Left ventricle myocardium inferior (tissue), 1 donor: ENCODE measurements around the gene EXOC4. TPM values are rescaled to one million over a fixed set of nuclear protein-coding genes. Genes with fewer than 3 reads are reported as not detected.

ENCODE experiments used
- DNase-seq: peaks from one replicate; pipeline ENCODE4 v3.0.0-alpha.2; 2020
- H3K27ac ChIP-seq: fragments of 200-600 bp; replicated peaks from 2 replicates; pipeline ENCODE4 v1.8.0; 2021
- H3K27me3 ChIP-seq: fragments of 200-600 bp; 2 replicates; pipeline ENCODE4 v1.8.0; 2021; ENCODE audit warnings: low read depth
- H3K36me3 ChIP-seq: fragments of 200-600 bp; 2 replicates; pipeline ENCODE4 v1.8.0; 2021
- H3K4me1 ChIP-seq: fragments of 200-600 bp; 2 replicates; pipeline ENCODE4 v1.8.0; 2021
- H3K4me3 ChIP-seq: fragments of 200-600 bp; 2 replicates; pipeline ENCODE4 v1.8.0; 2021; ENCODE audit warnings: mild to moderate bottlenecking, moderate library complexity
- H3K9me3 ChIP-seq: fragments of 200-600 bp; replicated peaks from 2 replicates; pipeline ENCODE4 v1.8.0; 2021
- CTCF ChIP-seq: fragments of 200-600 bp; IDR thresholded peaks from 2 replicates; pipeline ENCODE4 v1.8.0; 2021; ENCODE audit warnings: antibody characterized with exemption, mild to moderate bottlenecking, borderline replicate concordance
- intact Hi-C: fragments of 100-400 bp; cut with micrococcal nuclease; formaldehyde crosslinking; loops from one replicate; pipeline ENCODE4 v1.11.0; 2022
- total RNA-seq: library from RNA; stranded (reverse); fragmentation: NEBNext Ultra II Directional; extraction: Animal tissue kit (Norgen Biotek cat#: 25700); gene quantifications from one replicate; pipeline ENCODE4 v1.2.1, GENCODE V29; 2021
- donor health status: DM: no; HTN: yes; CAD: no; lungs with severe emphysema.

The EXOC4 gene
- total RNA-seq, 1 donor from 2014 or later = 33.8 TPM

- H3K4me1 ChIP-seq = no peaks in the 10 kb centered on the region
- H3K27me3 ChIP-seq = no peaks in the 10 kb centered on the region
- no peak overlapping the region for H3K27ac ChIP-seq
- no peak for DNase-seq
- H3K9me3 ChIP-seq = no peaks in the 10 kb centered on the region
- no peak for TF ChIP-seq CTCF
- intact Hi-C loops = no loop called here
- no peaks in the 10 kb centered on the region for H3K36me3 ChIP-seq
- H3K4me3 ChIP-seq = no peak overlapping the region
These were observed 694.8 kb downstream of the EXOC4 start for GRCh38 chr7:133947458-133948254.

- TF ChIP-seq CTCF = no peak
These were observed 695.7 kb downstream of the EXOC4 start for GRCh38 chr7:133948588-133948987.

GRCh38 chr7:133950855-133951254, 698.0 kb downstream of the EXOC4 start:
- intact Hi-C loops = no loop called here
- no peak for DNase-seq
- H3K27me3 ChIP-seq = no peaks in the 10 kb centered on the region
- TF ChIP-seq CTCF = no peak
- H3K36me3 ChIP-seq = peaks cover 6% of the 10 kb centered on the region
- no peaks in the 10 kb centered on the region for H3K9me3 ChIP-seq
- no peak overlapping the region for H3K4me3 ChIP-seq
- no peaks in the 10 kb centered on the region for H3K4me1 ChIP-seq
- H3K27ac ChIP-seq = no peak overlapping the region

More at GRCh38 chr7:133948588-133948987, 695.7 kb downstream of the EXOC4 start:
- H3K36me3 ChIP-seq = no peaks in the 10 kb centered on the region
- no peaks in the 10 kb centered on the region for H3K4me1 ChIP-seq
- no peak for DNase-seq
- no peak overlapping the region for H3K4me3 ChIP-seq
- H3K27me3 ChIP-seq = no peaks in the 10 kb centered on the region
- no peak overlapping the region for H3K27ac ChIP-seq
- intact Hi-C loops = no loop called here
- no peaks in the 10 kb centered on the region for H3K9me3 ChIP-seq

GRCh38 chr7:133955208-133955607, 702.3 kb downstream of the EXOC4 start:
- H3K36me3 ChIP-seq = peaks cover 6% of the 10 kb centered on the region
- no peaks in the 10 kb centered on the region for H3K27me3 ChIP-seq
- DNase-seq = no peak
- H3K4me3 ChIP-seq = no peak overlapping the region
- intact Hi-C loops = no loop called here
- no peaks in the 10 kb centered on the region for H3K9me3 ChIP-seq
- H3K4me1 ChIP-seq = no peaks in the 10 kb centered on the region
- no peak for TF ChIP-seq CTCF
- H3K27ac ChIP-seq = no peak overlapping the region

- intact Hi-C loops = no loop called here
- H3K27ac ChIP-seq = no peak overlapping the region
- no peaks in the 10 kb centered on the region for H3K4me1 ChIP-seq
These were observed 705.0 kb downstream of the EXOC4 start for GRCh38 chr7:133957845-133958244.

More at GRCh38 chr7:133957845-133958244, 705.0 kb downstream of the EXOC4 start:
- Histone ChIP-seq H3K9me3 (no peaks in the 10 kb centered on the region), H3K4me3 (no peak overlapping the region), H3K36me3 (peaks cover 6% of the 10 kb centered on the region), H3K27me3 (no peaks in the 10 kb centered on the region)
- DNase-seq = no peak
- TF ChIP-seq CTCF = no peak
